ENCODE measurements around the gene STARD13. TPM values are rescaled to one million over a fixed set of nuclear protein-coding genes. Genes with fewer than 3 reads are reported as not detected.

STARD13 gene
- polyA plus RNA-seq, 1 donor (not counting 4 experiments of a cell fraction or from before 2014, with no cell fraction given): 11.9 TPM

DNA sequence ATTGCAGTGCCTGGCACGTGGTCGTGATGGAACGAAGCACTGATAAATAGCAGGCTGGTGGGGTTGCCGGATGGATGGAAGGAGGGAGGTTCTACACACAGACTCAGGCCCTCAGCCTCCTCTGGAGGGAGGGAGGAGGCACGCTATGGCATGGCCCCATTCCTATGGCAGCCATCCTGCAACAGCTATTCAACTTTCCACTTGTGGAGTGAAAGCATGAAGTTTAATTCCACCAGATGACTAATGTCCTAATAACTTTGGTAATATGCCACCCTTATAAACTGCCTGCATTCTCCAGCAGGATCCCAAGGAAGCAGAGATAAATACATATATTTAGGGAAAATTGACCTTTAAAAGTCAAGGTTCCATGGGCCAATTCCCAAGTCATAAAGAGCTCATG is 176.9 kb downstream of the STARD13 start:
- H3K9ac ChIP-seq (ENCODE audit: control insufficient read depth, extremely low read depth, insufficient read depth, low read length): no peak overlapping the region
- peaks cover 36% of the 10 kb centered on the region in 2 experiments for H3K36me3 ChIP-seq (ENCODE audit: control insufficient read depth in 2 of 2, extremely low read depth in 1 of 2, insufficient read depth in 2 of 2, low read length in 2 of 2)
- no peaks in the 10 kb centered on the region for H3K79me2 ChIP-seq (ENCODE audit: control insufficient read depth, insufficient read depth, low read length)
- no peaks in the 10 kb centered on the region for H3K9me3 ChIP-seq (ENCODE audit: control insufficient read depth, low read depth, low read length)
- TF ChIP-seq CTCF (optimal IDR thresholded peaks at IDR 0.05 in 1 of 3, IDR thresholded peaks at IDR 0.05 in 1 of 3, conservative IDR thresholded peaks at IDR 0.05 in 1 of 3; ENCODE audit: extremely low read depth in 1 of 3, insufficient read depth in 2 of 3, low read length in 3 of 3) (no peak), EZH2 (IDR thresholded peaks at IDR 0.05; ENCODE audit: low read length) (no peak)
- no peaks in the 10 kb centered on the region for H3K9me1 ChIP-seq (ENCODE audit: control insufficient read depth, extremely low read depth, insufficient read depth, low read length)
- H2AFZ ChIP-seq (ENCODE audit: control insufficient read depth, low read length): no peak overlapping the region
- FAIRE-seq (no peak), DNase-seq (ENCODE audit: low read depth, low spot score) (no peak)
- H3K4me1 ChIP-seq (ENCODE audit: control insufficient read depth, extremely low read depth, insufficient read depth, low read length): no peaks in the 10 kb centered on the region
- H3K4me2 ChIP-seq (ENCODE audit: control insufficient read depth, extremely low read depth, insufficient read depth, low read depth, low read length): no peak overlapping the region
- H4K20me1 ChIP-seq (ENCODE audit: control insufficient read depth, extremely low read depth, insufficient read depth, low read length): no peaks in the 10 kb centered on the region
- no peaks in the 10 kb centered on the region for H3K27me3 ChIP-seq (ENCODE audit: control insufficient read depth, extremely low read depth, insufficient read depth, low read length)
- dilution Hi-C loops (cut with MboI; ENCODE audit: extremely low pct_ligation_motif_present, low sequenced_read_pairs): no loop called here
- H3K27ac ChIP-seq (ENCODE audit: control insufficient read depth, insufficient read depth, low read length): no peak overlapping the region
- no peak overlapping the region for H3K4me3 ChIP-seq (ENCODE audit: control insufficient read depth in 2 of 3, extremely low read depth in 1 of 3, insufficient read depth in 2 of 3, low read depth in 1 of 3, low read length in 3 of 3)

GRCh38 chr13:33107361-33107760 is 178.2 kb downstream of the STARD13 start:
- dilution Hi-C loops (cut with MboI; ENCODE audit: extremely low pct_ligation_motif_present, low sequenced_read_pairs): no loop called here
- Histone ChIP-seq H4K20me1 (ENCODE audit: control insufficient read depth, extremely low read depth, insufficient read depth, low read length) (no peaks in the 10 kb centered on the region), H3K27ac (ENCODE audit: control insufficient read depth, insufficient read depth, low read length) (no peak overlapping the region), H3K9me3 (ENCODE audit: control insufficient read depth, low read depth, low read length) (no peaks in the 10 kb centered on the region), H3K4me3 (ENCODE audit: control insufficient read depth in 2 of 3, extremely low read depth in 1 of 3, insufficient read depth in 2 of 3, low read depth in 1 of 3, low read length in 3 of 3) (no peak overlapping the region), H3K4me1 (ENCODE audit: control insufficient read depth, extremely low read depth, insufficient read depth, low read length) (no peaks in the 10 kb centered on the region), H2AFZ (ENCODE audit: control insufficient read depth, low read length) (no peak overlapping the region), H3K4me2 (ENCODE audit: control insufficient read depth, extremely low read depth, insufficient read depth, low read depth, low read length) (no peak overlapping the region), H3K9ac (ENCODE audit: control insufficient read depth, extremely low read depth, insufficient read depth, low read length) (no peak overlapping the region), H3K36me3 (ENCODE audit: control insufficient read depth in 2 of 2, extremely low read depth in 1 of 2, insufficient read depth in 2 of 2, low read length in 2 of 2) (peaks cover 28 to 31% of the 10 kb centered on the region in 2 experiments), H3K79me2 (ENCODE audit: control insufficient read depth, insufficient read depth, low read length) (no peaks in the 10 kb centered on the region), H3K9me1 (ENCODE audit: control insufficient read depth, extremely low read depth, insufficient read depth, low read length) (no peaks in the 10 kb centered on the region), H3K27me3 (ENCODE audit: control insufficient read depth, extremely low read depth, insufficient read depth, low read length) (no peaks in the 10 kb centered on the region)
- TF ChIP-seq EZH2 (IDR thresholded peaks at IDR 0.05; ENCODE audit: low read length): no peak
- TF ChIP-seq CTCF (optimal IDR thresholded peaks at IDR 0.05 in 1 of 3, IDR thresholded peaks at IDR 0.05 in 1 of 3, conservative IDR thresholded peaks at IDR 0.05 in 1 of 3; ENCODE audit: extremely low read depth in 1 of 3, insufficient read depth in 2 of 3, low read length in 3 of 3): no peak
- FAIRE-seq (no peak), DNase-seq (ENCODE audit: low read depth, low spot score) (no peak)
